Fibroblast of peridontal ligament (primary cell): ENCODE measurements around the gene UBE2V1.
A peak's percentile ranks its signal among the peaks of the same experiment; 100 is the strongest.
"Not testable (repeated sequence)": the region's sequence is repeated elsewhere in the genome, so short reads cannot be mapped to it uniquely, and the experiment has no call there.

Experiments
- DNase-seq: peaks from one replicate; pipeline ENCODE4 v3.0.0-alpha.2; 2010; ENCODE audit errors: extremely low read depth

The UBE2V1 gene

DNA sequence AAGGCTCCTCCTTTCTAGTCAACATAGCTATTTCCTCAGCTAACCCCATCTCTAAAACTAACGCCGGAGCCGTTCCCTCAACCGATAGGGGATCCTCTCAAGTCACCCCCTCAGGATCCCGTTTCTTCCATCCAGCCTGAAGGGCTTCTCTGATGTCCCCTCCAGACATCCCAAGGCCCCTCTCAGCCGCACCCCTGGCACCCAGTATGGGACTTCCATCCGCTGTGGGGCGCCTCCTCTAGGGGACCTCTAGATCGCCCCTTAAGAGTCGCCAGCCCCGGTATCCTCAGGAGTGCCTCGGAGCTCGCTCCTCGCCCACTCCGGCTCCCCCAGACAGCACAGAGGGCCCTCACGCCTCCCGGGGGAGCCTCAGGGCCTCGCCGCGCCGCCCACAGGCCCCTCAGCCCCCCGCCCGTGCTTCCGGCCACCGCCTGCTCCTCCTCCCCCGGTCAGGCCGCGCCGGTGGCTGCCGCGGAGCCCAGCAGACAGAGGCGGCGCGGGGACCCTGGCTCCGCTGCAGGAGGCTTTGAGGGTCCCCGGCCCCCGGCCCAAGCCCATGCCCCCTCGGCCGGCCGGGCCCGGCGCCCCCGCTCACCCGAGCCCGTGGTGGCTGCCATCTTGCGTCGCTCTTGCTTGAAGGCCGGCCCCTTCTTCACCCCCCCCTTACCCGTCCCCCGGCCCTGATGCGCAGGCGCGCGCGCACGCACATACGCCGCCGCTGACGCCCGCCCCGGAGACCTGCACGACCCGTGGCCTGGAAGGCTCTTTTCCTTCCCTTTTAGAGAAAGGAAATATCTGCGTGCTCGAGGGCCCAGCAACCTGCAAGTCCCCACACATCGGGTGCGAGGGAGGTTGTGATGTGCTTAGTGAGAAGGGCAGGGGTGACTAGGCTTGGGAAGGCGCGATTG, at the start of gene UBE2V1:
Gene UBE2V1, minus strand, starts transcription at position 639 of the 908 bp plus-strand sequence. Its CDS starts 22 bp downstream, at position 617.
- peak; percentile 75 for DNase-seq

DNA sequence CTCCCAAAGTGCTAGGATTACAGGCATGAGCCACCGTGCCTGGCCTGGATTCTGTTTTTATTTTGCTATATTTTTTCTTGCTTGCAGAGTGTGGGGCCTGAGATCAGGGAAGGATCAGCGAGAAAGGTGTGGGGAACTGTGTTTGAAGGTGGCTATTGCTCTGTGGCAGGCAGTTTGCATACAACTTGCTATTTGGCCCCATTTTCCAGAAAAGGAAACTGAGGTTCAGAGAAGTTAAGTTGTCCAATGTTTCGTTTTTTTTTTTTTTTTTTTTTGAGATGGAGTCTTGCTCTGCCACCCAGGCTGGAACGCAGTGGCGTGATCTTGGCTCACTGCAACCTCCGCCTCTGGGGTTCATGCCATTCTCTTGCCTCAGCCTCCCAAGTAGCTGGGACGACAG, 48.5 kb upstream of the UBE2V1 start:
- not testable (repeated sequence) for DNase-seq

DNA sequence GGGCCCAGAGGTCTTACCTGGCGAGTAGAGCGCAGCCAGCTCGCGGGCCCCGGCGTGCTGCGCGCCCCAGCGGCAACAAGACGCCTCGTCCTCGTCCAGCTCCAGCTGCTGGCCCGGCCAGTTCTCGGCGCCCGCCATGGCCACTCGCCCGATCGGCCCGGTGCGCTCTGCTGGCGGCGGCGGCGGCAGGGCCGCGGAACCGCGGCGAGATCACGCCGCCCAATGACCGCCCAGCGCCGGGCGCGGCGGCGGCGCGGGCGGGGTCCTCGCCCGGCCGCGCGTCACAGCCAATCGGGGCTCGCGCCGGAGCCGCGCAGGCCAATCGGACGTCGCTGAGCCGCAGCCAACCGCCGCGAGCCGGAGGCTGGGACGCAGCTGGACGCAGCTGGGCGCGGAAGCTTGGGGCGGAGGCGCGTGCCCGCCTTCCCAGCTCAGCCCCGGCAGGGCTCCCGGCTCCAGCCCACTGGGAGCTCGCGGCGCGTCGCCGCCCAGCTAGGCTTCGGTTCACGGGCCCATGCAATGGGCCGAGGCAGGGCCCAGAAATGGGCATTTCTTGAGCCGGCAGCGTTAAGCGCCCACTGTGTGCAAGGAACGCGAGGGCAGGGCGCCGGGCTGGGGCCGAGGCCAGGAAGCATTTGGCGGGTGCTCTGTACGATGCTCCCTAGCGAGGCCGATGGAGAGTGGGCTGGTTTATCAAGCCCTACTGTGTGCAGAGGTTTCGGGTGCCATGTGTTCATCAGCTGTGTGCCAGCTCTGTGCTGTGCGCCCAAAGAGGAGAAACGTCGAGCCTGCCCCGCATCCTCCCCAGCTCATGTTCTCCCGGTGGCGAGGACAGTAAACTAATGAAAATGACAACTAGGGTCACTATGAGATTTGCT, 40.8 kb upstream of the UBE2V1 start, which contains the start of gene PEDS1:
Gene PEDS1, minus strand, starts transcription at position 224 of the 878 bp plus-strand sequence. Its CDS starts 86 bp downstream, at position 138.
- peak; percentile 83 for DNase-seq

DNA sequence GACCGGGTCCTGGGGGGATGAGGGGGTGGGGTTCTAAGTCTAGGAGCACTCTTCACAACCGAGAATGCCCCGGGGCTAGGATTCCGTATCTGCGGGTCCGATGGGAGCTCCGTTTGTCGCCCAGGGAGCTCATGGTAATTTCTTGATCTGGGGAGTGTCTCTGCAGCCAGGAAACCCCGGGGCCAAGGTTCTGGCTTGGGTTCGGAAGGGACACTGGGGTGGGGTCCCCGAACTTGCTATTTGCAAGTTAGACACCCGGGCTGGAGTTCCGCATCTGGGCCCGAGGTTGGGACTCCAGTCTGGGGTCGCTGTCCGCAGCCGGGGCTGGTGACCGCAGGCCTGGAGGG, 40.2 kb upstream of the UBE2V1 start:
- DNase-seq = no peak

DNA sequence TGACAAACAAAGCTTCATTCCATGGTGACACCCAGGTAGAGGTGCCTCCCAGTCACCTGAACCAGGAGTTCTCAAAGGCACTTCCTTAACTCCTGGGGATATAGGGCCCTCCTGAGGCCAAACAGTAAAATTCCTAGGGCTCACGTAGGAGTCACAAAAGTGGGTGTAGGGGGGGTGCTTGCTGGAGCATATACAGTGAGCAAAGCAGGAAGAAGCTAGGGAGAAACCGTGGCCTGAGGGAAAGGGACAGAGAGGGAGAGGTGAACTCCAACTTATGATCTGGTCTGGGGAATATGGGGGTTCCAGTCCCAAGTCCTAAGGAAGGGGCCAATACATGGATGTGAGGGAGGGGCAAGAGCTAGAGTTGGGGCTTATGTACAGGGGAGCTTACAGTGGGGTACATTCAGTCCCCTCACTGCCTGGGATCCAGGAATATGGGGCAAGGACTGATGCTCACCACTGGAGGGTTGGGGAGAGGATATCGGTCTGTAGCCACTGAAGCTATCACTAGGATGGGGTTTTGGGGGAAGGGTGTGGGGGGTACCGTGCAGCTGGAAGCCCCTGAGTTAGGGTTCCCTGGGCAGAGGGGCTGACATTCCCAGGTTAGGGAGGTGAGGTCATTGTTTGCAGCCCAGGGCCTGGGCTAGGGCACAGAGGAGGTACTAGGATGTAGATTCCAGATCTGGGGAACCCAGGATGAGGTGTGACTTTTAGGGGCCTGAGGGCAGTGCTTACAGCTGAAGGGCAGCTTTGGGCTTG, 39.6 kb upstream of the UBE2V1 start:
- DNase-seq = no peak

DNA sequence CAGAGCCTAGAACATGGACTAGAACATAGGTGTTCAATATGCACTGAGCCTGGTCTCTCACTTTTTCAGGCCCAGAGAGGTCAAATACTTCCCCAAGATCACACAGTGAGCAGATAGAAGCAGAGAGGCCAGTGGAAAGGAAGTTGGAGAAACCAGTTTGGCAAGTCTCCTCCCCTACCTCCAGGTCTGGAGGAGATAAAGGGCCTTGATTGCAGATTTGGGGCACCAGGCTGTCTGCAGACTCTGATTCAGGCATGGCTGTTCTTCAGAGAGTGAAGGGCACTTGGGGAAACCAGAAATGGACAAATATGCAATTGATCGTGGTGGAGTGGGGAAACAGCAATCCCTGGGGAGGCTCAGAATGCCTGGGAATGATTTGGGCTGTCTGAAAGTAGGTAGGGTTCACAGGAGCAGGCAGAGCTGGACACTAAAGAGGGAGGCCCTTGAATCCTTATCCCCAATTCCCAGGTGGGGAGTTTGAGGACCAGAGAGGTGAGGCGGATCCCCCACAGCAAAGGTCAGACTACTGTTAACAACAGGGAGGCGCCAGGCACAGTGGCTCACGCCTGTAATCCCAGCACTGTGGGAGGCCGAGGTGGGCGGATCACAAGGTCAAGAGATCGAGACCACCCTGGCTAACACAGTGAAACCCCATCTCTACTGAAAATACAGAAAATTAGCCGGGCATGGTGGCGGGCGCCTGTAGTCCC, 38.2 kb upstream of the UBE2V1 start:
- DNase-seq = peak; percentile 72

DNA sequence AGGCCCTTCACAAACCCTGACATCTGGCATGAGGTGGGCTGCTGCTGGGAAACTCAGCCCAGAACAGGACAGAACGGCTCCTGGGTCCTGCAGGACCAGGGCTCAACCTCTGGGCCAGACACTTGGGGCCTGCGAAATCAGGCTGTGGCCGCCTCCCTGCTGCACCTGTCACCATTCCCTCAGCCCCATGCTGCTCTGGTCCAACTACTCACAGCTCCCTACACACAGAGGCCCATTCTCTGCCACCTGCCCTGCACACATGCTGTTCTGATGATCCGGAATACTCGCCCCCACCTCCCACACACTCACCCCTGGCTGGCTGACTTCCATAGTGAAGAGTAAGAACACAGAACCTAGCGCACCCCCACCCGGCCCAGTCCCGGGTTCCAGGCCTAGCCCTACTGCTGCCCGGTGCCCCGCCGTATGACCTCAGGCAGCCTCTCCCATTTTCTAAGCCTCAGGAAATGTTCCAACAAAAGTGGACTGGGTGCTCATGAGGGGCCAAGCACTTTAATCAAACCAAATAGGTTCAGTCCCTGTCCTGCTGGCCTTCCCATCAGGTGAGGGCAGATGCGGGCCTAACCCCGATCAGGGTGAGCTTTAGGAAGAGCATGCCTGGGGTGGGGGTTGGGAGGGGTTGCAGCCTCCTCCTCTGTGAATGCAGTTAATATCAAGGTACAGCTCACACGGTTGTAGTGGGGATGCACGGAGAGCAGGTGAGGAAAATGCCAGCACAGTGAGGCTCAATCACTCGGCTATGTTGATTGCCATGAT, 36.7 kb upstream of the UBE2V1 start:
- no peak for DNase-seq

DNA sequence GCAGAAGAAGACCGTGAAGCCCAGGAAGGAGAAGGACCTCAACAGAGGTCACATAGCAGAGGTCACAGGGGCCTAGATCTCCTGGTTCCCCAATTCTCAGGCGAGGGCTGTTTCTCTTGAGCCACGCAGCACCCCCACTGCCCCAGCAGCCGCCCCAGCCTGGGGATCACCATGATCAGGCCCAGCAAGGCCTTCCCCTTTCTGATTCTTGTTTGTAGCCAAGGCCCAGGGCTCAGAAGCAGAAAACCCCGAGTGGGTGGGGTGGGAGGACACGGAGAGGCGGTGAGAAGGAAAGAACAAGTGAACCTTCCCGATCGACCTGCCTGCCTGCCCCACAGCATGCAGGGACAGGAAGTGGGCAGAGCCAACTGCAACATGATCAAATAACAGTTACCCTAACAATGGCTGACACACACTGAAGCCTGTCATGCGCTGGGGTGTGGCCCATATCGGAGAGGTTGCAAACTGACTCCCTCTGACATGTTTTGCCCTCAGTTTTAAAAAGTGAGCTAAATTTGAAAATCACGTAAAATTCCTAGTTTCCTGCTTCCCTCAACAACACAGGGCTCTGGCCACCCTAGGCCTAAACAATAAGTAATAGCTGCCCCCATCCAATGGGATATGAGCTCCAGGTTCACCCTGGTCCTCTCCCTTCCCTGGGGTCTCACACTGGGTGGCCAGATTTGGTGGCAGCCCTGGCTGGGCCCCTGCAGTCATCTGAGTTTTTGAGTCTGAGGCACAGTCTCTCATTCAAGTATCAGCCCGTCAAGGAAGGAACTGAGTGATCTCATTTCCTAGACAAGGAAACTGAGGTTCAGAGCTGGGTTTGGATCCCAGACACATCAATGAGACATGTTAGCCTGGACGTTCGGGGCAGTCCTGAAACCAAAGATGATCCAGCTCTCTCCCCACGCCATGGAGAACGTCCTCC, 34.0 kb upstream of the UBE2V1 start:
- DNase-seq = peak; percentile 24

DNA sequence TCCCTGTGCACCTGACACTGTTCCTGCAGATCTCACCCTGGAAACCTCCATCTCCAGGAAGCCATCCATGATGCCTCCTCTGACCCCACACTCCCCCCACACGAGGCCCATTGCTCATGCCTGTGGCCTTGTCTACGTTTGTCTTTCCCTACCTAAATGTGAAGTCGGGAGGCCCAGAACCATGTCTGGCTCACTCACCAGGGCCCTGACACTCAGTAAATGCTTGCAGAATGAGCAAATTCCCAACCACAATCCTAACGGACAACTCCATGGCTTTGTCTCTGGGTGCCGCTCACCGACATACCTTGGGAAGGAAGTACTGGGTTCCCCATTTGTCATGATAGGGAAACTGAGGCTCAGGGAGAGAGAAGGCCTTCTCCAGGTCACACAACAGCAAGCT, 33.3 kb upstream of the UBE2V1 start:
- DNase-seq = no peak

DNA sequence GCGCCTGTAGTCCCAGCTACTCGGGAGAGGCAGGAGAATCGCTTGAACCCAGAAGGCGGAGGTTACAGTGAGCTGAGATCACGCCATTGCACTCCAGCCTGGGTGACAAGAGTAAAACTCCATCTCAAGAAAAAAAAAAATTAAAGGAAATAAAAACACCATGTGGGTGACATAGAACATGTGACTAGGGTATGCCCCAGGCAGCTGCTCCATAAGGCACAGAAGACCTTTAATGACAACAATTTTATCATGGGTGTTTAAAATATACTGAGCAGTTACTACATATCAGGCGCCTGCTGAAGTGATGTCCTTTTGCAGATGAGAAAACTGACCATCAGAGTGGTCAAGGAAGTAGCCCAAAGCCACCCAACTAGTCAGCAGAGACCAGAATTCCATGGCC, 32.6 kb upstream of the UBE2V1 start:
- DNase-seq = no peak

DNA sequence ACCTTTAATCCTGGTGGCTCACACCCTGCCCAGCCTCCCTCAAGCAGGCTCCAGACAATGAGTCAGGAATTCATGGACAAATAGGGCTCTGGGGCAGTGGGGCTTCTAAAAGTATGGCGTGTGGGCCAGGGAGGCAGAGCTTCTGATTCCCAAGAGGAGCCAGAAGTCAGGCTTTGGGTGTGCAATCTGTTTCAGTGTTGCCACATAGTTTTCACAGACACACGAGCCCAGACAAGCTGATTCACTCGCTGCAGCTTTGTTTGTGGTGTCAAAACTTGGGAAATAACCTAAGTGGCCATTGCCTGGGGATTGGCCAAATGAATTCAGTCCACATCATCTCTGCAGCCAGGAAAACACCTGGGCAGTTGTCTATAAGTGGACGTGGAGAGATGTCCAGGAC, 31.4 kb upstream of the UBE2V1 start:
- peak; percentile 99 for DNase-seq

DNA sequence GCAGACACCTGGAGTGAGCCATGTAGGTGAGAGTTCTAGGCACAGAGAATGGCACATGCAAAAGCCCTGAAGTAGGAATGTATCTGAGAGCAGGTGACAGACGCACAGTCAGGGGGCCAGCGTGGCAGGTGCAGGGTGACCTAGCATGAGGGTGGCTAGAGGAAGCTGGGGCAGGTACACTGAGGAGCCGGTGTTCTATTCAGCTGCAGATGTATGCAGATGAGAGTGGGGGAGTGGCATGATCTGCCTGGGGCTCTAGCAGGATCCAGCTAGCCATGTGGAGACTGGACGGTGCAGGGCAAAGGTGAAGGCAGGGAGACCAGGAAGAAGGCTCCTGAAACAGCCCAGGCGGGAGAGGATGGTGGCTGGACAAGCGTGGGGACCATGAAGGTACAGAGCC, 29.9 kb upstream of the UBE2V1 start:
- DNase-seq = no peak

DNA sequence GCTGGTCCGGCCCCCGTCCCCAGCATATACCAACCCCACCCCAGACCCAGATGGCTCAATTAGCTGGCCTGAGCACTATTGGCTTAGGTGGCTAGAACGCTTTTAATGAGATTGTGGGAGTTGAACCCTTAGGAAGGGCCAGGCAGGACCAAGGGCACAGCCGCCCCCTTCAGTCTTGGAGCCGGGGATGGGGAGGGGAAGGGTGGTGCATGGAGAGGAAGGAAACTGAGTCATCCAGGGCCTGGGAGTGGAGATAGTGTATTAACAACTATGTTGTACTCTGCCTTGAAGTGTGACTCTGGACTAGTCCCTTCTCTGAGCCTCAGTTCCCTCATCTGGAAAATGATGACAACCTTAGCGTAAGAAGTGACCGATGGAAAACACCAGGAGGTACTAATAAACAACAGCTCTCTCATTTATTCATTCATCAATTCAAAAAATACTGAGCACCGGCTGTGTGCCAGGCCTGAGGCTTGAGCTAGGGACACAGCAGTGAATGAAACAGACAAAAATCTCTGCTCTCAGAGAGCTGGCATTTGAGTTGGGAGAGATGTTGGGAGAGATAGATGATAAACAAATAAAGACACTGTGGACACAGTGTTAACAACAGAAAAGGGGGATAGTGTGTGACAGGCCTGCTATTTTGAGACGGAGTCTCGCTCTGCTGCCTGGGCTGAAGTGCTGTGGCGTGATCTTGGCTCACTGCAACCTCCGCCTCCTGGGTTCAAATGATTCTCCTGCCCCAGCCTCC, 29.0 kb upstream of the UBE2V1 start:
- no peak for DNase-seq

DNA sequence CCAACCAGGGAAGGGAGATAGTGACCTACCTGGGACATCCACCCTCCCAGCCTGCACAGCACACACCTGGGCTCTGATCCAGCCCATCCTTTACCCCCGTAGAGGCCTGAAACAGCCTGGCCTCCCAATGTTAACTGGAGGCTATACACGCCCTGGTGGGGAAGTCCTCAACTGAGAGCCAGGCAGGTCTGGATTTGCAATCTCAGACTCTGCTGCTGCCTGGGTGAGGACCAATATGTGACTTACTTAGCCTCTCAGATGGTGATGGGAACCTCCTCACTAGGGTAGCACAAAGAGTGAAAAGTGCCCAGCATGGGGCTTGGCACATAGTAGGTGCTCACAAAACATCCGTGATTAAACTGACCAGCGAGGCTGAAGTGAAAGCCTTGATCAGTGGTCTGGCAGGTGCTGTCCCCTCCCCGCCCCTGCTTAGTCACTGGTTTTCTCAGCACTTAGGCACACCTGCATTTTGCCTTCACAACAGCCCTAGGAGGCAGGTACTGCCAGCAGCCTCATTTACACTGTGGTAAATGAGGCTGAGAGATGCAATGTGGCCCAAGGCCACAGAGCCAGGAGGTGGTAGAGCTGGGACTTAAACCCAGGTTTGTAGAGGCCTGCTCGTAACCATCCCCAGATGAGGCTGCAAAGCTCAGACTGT, 28.2 kb upstream of the UBE2V1 start:
- DNase-seq = no peak

DNA sequence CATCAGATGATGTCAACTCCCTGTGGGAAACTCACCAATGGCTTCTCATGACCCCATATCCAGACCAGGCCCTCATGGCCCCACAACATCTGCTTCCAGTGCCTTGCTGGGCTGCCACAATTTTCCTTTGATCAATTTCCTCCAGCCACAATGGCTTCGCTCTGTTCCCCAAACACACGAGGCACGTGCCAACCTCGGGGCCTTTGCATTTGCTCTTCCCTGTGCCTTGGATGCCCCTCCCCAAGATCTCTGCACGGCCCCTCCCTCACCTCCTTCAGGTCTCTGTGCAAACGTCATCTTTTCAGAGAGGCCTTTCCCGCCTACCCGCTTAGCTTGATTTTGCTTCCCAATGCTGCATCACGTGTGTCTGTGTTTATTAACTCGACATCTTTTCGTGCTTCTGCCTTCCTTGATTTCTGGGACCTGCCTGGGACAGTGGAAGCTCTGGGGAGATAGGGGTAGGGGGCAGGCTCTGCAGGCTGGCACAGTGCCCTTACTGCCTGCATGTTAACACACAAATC, 27.4 kb upstream of the UBE2V1 start:
- no peak for DNase-seq

DNA sequence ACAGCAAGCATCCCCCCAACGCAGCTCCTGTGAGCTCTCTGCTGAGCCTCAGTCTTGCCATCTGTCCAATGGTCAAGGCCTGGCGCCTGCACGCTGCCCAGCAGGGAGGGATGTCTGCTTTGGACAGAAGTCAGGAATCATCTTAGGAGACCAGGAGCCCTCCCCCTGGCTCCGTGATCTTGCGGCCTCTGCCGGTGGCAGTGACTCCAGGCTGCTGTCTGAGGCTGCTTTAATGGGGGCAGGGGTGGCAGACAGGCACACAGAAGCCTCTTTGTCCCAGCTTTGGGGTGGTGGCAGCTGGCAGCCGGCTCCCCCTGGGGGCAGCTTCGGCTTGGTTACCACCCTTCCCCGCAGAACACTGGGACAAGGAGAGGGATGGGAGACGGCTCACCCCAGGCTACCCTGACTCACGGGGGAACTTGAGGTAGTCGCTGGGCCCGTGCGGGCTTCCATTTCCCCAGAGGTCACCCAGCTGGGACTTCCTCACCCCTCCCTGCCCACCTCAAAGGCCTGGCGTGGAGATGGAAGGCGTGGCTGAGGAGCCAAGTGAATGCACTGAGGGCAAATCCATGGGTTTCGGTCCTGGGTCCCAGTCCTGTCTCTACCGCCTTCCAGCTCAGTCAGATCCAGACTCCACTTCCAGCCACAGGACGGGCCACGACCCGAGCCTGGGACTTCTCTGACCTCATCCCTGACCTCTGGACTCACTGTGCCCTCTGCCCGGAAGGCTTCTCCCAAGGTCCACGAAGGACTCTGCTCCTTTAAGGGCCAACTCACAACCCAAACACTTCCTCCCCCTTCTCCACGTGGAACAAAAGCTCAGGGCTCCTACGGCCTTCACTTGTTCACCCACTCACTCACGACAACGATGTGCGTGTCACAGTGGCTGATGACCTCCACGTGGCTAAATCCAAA, 25.8 kb upstream of the UBE2V1 start:
- no peak for DNase-seq

DNA sequence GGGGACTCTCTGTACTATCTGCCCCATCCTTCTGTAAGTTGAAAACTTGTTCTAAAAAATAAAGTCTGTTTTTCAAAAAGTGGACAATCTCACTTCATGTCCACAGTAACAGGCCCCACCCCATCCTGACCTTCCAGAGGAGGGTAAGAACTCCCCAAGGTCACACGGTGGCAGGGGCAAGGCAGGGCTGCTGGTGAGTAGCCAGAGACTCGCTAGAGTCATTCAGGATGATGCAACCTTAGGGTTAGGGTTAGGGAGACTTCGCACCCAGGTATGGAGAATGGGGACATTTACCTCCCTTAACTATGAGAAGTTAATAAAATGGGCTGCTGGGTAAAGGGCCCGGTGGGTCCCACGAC, 25.1 kb upstream of the UBE2V1 start:
- no peak for DNase-seq
